Cardiac muscle cell (in vitro differentiated cells and primary cell): Measurements from ENCODE around the gene SHISAL1. TPM values are rescaled to one million over a fixed set of nuclear protein-coding genes. Genes with fewer than 3 reads are reported as not detected.
A peak's percentile ranks its signal among the peaks of the same experiment; 100 is the strongest.
"Not testable (repeated sequence)": the region's sequence is repeated elsewhere in the genome, so short reads cannot be mapped to it uniquely, and the experiment has no call there.

Experiments used
- DNase-seq, 2 donors: peaks; one replicate each; pipeline versions ENCODE4 v3.0.0 to v3.0.0-alpha.2; 2010 to 2017; ENCODE audit warnings: low read depth in 1 of 2, low spot score in 1 of 2
- H3K27ac ChIP-seq: fragments of 200-600 bp; sonication (generic); 2 replicates; pipeline ENCODE4 v1.5.1; 2016
- H3K27me3 ChIP-seq: fragments of 200-600 bp; sonication (generic); 2 replicates; pipeline ENCODE4 v1.6.0; 2016; ENCODE audit warnings: control low read depth
- H3K36me3 ChIP-seq: fragments of 200-600 bp; sonication (generic); 2 replicates; pipeline ENCODE4 v1.5.1; 2016; ENCODE audit warnings: control low read depth
- H3K4me1 ChIP-seq: fragments of 200-600 bp; sonication (generic); 2 replicates; pipeline ENCODE4 v1.8.1; 2017; ENCODE audit warnings: low read depth, mild to moderate bottlenecking, mixed run types
- H3K4me3 ChIP-seq: fragments of 200-600 bp; sonication (generic); 2 replicates; pipeline ENCODE4 v1.5.1; 2016; ENCODE audit warnings: mild to moderate bottlenecking
- H3K9me3 ChIP-seq: fragments of 200-600 bp; sonication (generic); 2 replicates; pipeline ENCODE4 v1.5.1; 2017; ENCODE audit warnings: low read depth, mild to moderate bottlenecking, control low read depth
- CTCF ChIP-seq: IDR thresholded peaks from 2 replicates; pipeline ENCODE4 v1.5.1; 2012; ENCODE audit warnings: low read depth, mild to moderate bottlenecking, low read length
- polyA plus RNA-seq: library from polyadenylated mRNA; unstranded; fragments of >200 nt; fragmentation: Nextera tagmentation; extraction: Ambion mirVana; gene quantifications from 2 replicates; pipeline ENCODE4 v1.2.1, GENCODE V29; 2016
- total RNA-seq: library from RNA; depleted of rRNA; stranded (reverse); fragments of >200 nt; gene quantifications from 2 replicates; pipeline ENCODE4 v1.2.3, GENCODE V29; 2016

Gene SHISAL1
- total and polyA plus RNA-seq, 2 experiments from 2014 or later: 0.40 to 2.8 TPM

GRCh38 chr22:44328762-44329161 is 16.0 kb upstream of the SHISAL1 start:
- TF ChIP-seq CTCF: no peak
- H3K4me1 ChIP-seq: no peaks in the 10 kb centered on the region
- peaks cover 78% of the 10 kb centered on the region for H3K27me3 ChIP-seq

GRCh38 chr22:44328326-44328725 is 15.6 kb upstream of the SHISAL1 start:
- Histone ChIP-seq H3K27me3 (peaks cover 73% of the 10 kb centered on the region), H3K4me3 (no peak overlapping the region), H3K36me3 (no peaks in the 10 kb centered on the region), H3K27ac (no peak overlapping the region), H3K9me3 (no peaks in the 10 kb centered on the region), H3K4me1 (no peaks in the 10 kb centered on the region)
- TF ChIP-seq CTCF: no peak
- DNase-seq: no peak

More at GRCh38 chr22:44328762-44329161, 16.0 kb upstream of the SHISAL1 start:
- no peak for DNase-seq
- Histone ChIP-seq H3K9me3 (no peaks in the 10 kb centered on the region), H3K36me3 (no peaks in the 10 kb centered on the region), H3K27ac (no peak overlapping the region), H3K4me3 (no peak overlapping the region)

DNA sequence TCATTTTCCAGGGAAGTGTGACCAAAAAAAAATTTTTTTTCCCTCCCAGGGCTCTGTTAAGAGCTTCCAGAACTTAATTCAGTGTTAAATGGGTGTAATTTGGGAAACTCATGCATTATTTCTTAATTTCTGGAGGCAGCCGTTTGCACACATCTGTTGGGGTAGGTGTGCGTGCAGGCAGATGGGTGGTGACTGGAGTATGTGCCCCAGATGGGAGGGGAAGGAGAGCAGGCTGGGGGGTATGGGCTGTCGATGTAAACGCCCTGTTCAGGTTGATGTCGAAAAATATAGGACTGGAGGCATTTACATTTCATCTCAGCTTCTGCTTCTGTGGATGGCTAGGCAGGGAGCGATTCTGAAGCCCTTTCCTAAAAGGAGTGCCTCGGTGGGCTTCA is 13.7 kb upstream of the SHISAL1 start:
- no peak overlapping the region for H3K4me3 ChIP-seq
- no peaks in the 10 kb centered on the region for H3K9me3 ChIP-seq
- DNase-seq: no peak
- H3K36me3 ChIP-seq: no peaks in the 10 kb centered on the region
- no peak for TF ChIP-seq CTCF
- no peaks in the 10 kb centered on the region for H3K4me1 ChIP-seq
- peaks cover 58% of the 10 kb centered on the region for H3K27me3 ChIP-seq
- H3K27ac ChIP-seq: no peak overlapping the region

DNA sequence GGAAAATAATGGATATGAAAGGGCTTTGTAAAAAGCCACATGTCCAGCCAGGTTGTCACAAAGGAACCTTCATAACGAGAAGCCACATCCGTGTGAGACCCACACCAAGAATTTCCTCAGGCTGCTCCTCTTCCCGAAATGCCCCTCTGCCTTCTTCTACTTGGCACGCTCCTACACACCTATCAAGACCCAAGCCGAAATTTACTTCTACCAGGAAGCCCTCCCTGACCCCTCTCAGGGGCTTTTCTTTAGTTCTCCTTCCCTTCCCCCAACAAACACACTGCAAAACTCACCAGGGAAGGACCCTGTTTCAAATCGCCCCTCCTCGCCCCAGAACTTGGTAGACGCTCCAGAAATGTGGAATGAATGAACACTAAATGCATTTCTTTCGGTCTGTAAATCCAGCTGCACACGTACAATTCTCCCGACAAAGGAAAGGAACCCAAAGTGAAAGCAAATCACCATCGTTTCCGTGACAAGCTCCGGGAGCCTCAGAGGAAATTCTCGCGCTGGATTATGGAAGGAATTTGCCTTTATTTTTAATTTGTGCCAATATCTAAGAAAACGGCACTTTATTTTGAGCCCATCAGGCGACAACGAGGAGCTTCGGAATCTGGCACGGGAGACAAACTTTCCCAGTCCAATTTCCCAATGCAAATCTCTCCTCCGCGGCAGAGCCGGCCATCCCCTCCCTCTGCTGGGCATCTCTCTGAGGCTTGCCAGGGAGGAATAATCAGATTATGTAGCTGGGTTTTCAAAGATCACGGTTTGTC is 13.2 kb upstream of the SHISAL1 start:
- Histone ChIP-seq H3K9me3 (no peaks in the 10 kb centered on the region), H3K27ac (no peak overlapping the region), H3K4me3 (no peak overlapping the region), H3K36me3 (no peaks in the 10 kb centered on the region), H3K4me1 (no peaks in the 10 kb centered on the region), H3K27me3 (peaks cover 52% of the 10 kb centered on the region)
- peak; percentile 43 for TF ChIP-seq CTCF
- peak in 1 of 2 donors; percentile 61 for DNase-seq

- H3K4me3 ChIP-seq, H3K36me3 ChIP-seq, DNase-seq, H3K27ac ChIP-seq, H3K4me1 ChIP-seq, H3K9me3 ChIP-seq: not testable (repeated sequence)
- H3K27me3 ChIP-seq: peaks cover 26% of the 10 kb centered on the region
Measured at GRCh38 chr22:44323140-44323790, 10.5 kb upstream of the SHISAL1 start.

DNA sequence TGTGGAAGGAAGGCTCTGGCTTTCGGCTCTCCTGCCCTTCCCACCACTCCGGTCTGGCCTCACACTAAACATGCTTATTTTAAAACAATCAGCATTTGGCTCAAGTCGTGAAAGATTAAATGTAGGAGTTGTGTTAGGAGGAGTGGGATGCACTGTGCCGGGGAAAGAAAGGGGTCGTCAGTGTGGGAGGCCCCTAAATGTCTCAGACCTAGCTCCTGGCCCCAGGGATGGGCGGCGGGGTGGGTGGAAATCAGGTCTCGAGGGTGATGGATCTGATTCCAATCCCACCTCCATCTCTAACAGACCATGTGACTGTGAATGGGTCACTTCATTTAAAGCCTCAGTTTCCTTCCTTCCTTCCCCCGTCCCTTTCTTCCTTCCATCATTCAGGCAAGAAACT is 6.9 kb upstream of the SHISAL1 start:
- Histone ChIP-seq H3K36me3 (no peaks in the 10 kb centered on the region), H3K4me3 (no peak overlapping the region), H3K27me3 (no peaks in the 10 kb centered on the region), H3K9me3 (no peaks in the 10 kb centered on the region), H3K27ac (no peak overlapping the region), H3K4me1 (no peaks in the 10 kb centered on the region)
- DNase-seq: no peak
- no peak for TF ChIP-seq CTCF
